Transverse colon (tissue), 3 donors: ENCODE data around the gene FTSJ1.

Source experiments
- POLR2A ChIP-seq: fragments of 450-650 bp; IDR thresholded peaks from one replicate; pipeline ENCODE4 v1.6.1; 2016; ENCODE audit warnings: antibody characterized with exemption, mild to moderate bottlenecking, moderate library complexity
- TF ChIP-seq, protein P1 (sequence below), 5 experiments: fragments of 200-600 bp in 3 of 5; fragments of 450-650 bp in 2 of 5; sonication (generic) in 3 of 5; IDR thresholded peaks; 1 replicate in 2 of 5; 2 replicates in 3 of 5; pipeline ENCODE4 v1.5.1; 2016 to 2017; ENCODE audit warnings: antibody characterized with exemption in 5 of 5, inconsistent platforms in 3 of 5, mild to moderate bottlenecking in 2 of 5, moderate library complexity in 1 of 5

DNA sequence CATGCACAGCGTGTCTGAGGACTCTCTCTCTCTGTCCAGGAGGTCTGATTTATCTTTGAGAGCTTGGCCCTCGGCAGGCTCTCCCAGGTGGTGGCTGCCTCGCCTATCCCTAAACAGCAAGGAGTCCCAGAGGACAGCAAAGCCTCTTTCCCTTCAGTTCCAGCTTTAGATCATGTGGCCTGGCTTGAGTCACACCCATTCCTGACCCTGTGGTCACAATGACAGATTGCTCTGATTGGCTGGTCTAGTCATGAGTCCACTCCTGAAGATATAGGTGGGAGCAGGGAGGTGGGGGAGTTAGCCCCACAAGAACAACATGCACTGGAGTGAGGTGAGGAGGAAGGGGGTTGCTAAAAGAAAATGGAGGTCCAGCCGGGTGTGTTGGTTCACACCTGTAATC is 20.7 kb downstream of the FTSJ1 start:
- TF ChIP-seq, protein P1, sequence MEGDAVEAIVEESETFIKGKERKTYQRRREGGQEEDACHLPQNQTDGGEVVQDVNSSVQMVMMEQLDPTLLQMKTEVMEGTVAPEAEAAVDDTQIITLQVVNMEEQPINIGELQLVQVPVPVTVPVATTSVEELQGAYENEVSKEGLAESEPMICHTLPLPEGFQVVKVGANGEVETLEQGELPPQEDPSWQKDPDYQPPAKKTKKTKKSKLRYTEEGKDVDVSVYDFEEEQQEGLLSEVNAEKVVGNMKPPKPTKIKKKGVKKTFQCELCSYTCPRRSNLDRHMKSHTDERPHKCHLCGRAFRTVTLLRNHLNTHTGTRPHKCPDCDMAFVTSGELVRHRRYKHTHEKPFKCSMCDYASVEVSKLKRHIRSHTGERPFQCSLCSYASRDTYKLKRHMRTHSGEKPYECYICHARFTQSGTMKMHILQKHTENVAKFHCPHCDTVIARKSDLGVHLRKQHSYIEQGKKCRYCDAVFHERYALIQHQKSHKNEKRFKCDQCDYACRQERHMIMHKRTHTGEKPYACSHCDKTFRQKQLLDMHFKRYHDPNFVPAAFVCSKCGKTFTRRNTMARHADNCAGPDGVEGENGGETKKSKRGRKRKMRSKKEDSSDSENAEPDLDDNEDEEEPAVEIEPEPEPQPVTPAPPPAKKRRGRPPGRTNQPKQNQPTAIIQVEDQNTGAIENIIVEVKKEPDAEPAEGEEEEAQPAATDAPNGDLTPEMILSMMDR (IDR thresholded peaks at IDR 0.05): no peak
- no peak for TF ChIP-seq POLR2A
